ENCODE measurements around the gene CPN2.
A peak's percentile ranks its signal among the peaks of the same experiment; 100 is the strongest.

- TF ChIP-seq CTCF (IDR thresholded peaks at IDR 0.05; ENCODE audit: insufficient read depth, low read length, poor library complexity, severe bottlenecking) (peak; percentile 85), EZH2phosphoT487 (conservative IDR thresholded peaks at IDR 0.05; ENCODE audit: low read length) (no peak)
Observed at GRCh38 chr3:194333212-194333980, 17.7 kb downstream of the CPN2 start.
